HepG2 (cell line): Measurements from ENCODE around the gene ZC3H7B. TPM values are rescaled to one million over a fixed set of nuclear protein-coding genes. Genes with fewer than 3 reads are reported as not detected.

ENCODE experiments used
- PHB2 ChIP-seq: fragments of 450-650 bp; IDR thresholded peaks from 2 replicates; pipeline ENCODE4 v1.6.1; 2018; ENCODE audit not compliant: partially characterized antibody
- REXO4 ChIP-seq: sonication (generic); formaldehyde crosslinking; IDR thresholded peaks from 2 replicates; pipeline ENCODE4 v1.8.0; 2022; ENCODE audit warnings: missing genetic modification reagents, mild to moderate bottlenecking, borderline replicate concordance
- TP53 ChIP-seq: sonication (generic); formaldehyde crosslinking; conservative IDR thresholded peaks from 2 replicates; pipeline ENCODE4 v1.4.0; 2020; ENCODE audit warnings: missing genetic modification reagents
- ZNF367 ChIP-seq: sonication (generic); formaldehyde crosslinking; IDR thresholded peaks from 2 replicates; pipeline ENCODE4 v1.4.0; 2020; ENCODE audit warnings: missing genetic modification reagents, borderline replicate concordance
- ZNF749 ChIP-seq: sonication (generic); formaldehyde crosslinking; IDR thresholded peaks from 2 replicates; pipeline ENCODE4 v1.8.0; 2022; ENCODE audit warnings: mild to moderate bottlenecking, missing genetic modification reagents, moderate library complexity, borderline replicate concordance
- polyA plus RNA-seq, 8 experiments: library from polyadenylated mRNA; depleted of rRNA in 3 of 8; stranded (reverse) in 7 of 8; unstranded in 1 of 8; fragments of >200 nt; fragmentation: Illumina TruSeq in 4 of 8; extraction: Trizol in 4 of 8; gene quantifications; 2 replicates each; pipeline versions ENCODE4 v1.2.1 to v1.2.3, GENCODE V29; 2011 to 2016; ENCODE audit warnings: low read depth in 4 of 8, missing spikeins in 1 of 8, mixed read lengths in 1 of 8; ENCODE audit not compliant: insufficient read depth in 1 of 8
- total RNA-seq, 5 experiments: library from RNA; depleted of rRNA; stranded (reverse); fragments of >200 nt; fragmentation: Illumina TruSeq; extraction: Trizol; gene quantifications; 2 replicates each; pipeline ENCODE4 v1.2.3, GENCODE V29; 2016; ENCODE audit warnings: low read depth in 1 of 5
- TF ChIP-seq, protein P1 (sequence below): sonication (generic); formaldehyde crosslinking; IDR thresholded peaks from 2 replicates; pipeline ENCODE4 v1.4.0; 2020; ENCODE audit warnings: missing genetic modification reagents, borderline replicate concordance

ZC3H7B gene
- total and polyA plus RNA-seq, 2 of the 13 experiments (the other 11 are each of a cell fraction or from before 2014, with no cell fraction given), result 26.4 to 37.2 TPM

DNA sequence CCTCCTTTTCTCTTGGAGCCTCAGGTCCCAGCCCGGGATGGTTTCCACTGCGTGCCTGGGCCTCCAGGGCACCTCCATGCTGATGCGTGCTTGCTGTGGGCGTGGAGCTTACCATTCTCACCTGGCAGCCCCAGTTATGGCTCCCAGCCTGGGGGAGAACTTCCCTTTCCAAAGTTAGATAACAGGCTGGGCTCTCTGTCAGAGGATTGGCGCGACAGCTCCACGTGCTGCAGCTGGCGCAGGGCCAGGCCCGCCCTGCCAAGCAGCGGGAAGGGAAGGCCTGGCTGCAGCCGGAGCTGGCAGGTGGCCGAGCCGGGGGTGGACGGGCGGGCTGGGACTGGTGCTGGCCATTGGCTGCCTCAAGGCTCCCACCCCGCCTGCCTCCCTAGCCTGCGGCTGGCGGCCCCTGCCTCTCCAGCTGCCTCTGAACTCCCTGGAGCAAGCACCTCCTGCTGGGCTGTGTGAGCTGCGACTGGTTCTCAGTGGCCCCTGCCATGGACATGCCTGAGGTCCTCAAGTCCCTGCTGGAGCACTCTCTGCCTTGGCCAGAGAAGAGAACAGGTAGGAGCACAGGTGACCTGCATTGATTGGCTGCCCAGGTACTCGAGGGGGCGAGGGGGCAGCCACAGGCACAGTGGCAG lies 65.8 kb downstream of the ZC3H7B start (continued):
- TF ChIP-seq, protein P1, sequence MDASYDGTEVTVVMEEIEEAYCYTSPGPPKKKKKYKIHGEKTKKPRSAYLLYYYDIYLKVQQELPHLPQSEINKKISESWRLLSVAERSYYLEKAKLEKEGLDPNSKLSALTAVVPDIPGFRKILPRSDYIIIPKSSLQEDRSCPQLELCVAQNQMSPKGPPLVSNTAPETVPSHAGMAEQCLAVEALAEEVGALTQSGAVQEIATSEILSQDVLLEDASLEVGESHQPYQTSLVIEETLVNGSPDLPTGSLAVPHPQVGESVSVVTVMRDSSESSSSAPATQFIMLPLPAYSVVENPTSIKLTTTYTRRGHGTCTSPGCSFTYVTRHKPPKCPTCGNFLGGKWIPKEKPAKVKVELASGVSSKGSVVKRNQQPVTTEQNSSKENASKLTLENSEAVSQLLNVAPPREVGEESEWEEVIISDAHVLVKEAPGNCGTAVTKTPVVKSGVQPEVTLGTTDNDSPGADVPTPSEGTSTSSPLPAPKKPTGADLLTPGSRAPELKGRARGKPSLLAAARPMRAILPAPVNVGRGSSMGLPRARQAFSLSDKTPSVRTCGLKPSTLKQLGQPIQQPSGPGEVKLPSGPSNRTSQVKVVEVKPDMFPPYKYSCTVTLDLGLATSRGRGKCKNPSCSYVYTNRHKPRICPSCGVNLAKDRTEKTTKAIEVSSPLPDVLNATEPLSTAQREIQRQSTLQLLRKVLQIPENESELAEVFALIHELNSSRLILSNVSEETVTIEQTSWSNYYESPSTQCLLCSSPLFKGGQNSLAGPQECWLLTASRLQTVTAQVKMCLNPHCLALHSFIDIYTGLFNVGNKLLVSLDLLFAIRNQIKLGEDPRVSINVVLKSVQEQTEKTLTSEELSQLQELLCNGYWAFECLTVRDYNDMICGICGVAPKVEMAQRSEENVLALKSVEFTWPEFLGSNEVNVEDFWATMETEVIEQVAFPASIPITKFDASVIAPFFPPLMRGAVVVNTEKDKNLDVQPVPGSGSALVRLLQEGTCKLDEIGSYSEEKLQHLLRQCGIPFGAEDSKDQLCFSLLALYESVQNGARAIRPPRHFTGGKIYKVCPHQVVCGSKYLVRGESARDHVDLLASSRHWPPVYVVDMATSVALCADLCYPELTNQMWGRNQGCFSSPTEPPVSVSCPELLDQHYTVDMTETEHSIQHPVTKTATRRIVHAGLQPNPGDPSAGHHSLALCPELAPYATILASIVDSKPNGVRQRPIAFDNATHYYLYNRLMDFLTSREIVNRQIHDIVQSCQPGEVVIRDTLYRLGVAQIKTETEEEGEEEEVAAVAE (CRISPR knock-in tag), result no peak
- TF ChIP-seq ZNF367 (CRISPR knock-in tag), result no peak
- TF ChIP-seq TP53 (CRISPR knock-in tag), result no peak
- no peak for TF ChIP-seq REXO4 (CRISPR knock-in tag)
- no peak for TF ChIP-seq ZNF749
- TF ChIP-seq PHB2, result no peak
- TF ChIP-seq, all 625 proteins: peak for 178
